SK-N-SH treated with all-trans-retinoic acid at 6 μM for 48 hours (cell line): ENCODE measurements around the gene CCL14.

ENCODE experiments used
- ATAC-seq: fragments of 200-7000 bp; cut with Tn5 transposase; 3 replicates; pipeline ENCODE4 v1.9.1; 2020; ENCODE audit warnings: mild to moderate bottlenecking, moderate library complexity
- ARNTL ChIP-seq: fragments of 450-650 bp; formaldehyde crosslinking; IDR thresholded peaks from 2 replicates; pipeline ENCODE4 v1.5.0; 2020; ENCODE audit warnings: low read depth, mild to moderate bottlenecking, moderate library complexity, borderline replicate concordance
- CSDC2 ChIP-seq: fragments of 250-450 bp; sonication (Bioruptor Pico); IDR thresholded peaks from 2 replicates; pipeline ENCODE4 v1.5.0; 2020; ENCODE audit warnings: mild to moderate bottlenecking, moderate library complexity
- OSR1 ChIP-seq: fragments of 250-450 bp; sonication (Bioruptor Pico); IDR thresholded peaks from 2 replicates; pipeline ENCODE4 v1.8.0; 2022; ENCODE audit warnings: moderate library complexity, mild to moderate bottlenecking, inconsistent platforms
- RARB ChIP-seq: fragments of 250-450 bp; sonication (Bioruptor Pico); IDR thresholded peaks from 2 replicates; pipeline ENCODE4 v1.8.0; 2021; ENCODE audit warnings: mild to moderate bottlenecking, moderate library complexity
- TOX ChIP-seq: fragments of 250-450 bp; sonication (Bioruptor Pico); IDR thresholded peaks from 2 replicates; pipeline ENCODE4 v1.8.0; 2021; ENCODE audit warnings: mild to moderate bottlenecking, moderate library complexity, borderline replicate concordance
- ZNF565 ChIP-seq: fragments of 450-650 bp; formaldehyde crosslinking; conservative IDR thresholded peaks from 2 replicates; pipeline ENCODE4 v1.5.0; 2020; ENCODE audit warnings: low read depth, mild to moderate bottlenecking, moderate library complexity
- TF ChIP-seq, protein P1 (sequence below): fragments of 250-450 bp; sonication (Bioruptor Pico); IDR thresholded peaks from 2 replicates; pipeline ENCODE4 v1.8.0; 2021; ENCODE audit warnings: low read depth, mild to moderate bottlenecking, moderate library complexity, borderline replicate concordance
- TF ChIP-seq, protein P2 (sequence below): fragments of 250-450 bp; sonication (Bioruptor Pico); IDR thresholded peaks from 2 replicates; pipeline ENCODE4 v1.5.1; 2020; ENCODE audit warnings: low read depth, mild to moderate bottlenecking, moderate library complexity

Gene CCL14

GRCh38 chr17:35934760-35935159 lies 51.8 kb downstream of the CCL14 start:
- ATAC-seq = no peak
- TF ChIP-seq TOX (CRISPR knock-in tag) = no peak
- TF ChIP-seq ZNF565 = no peak
- no peak for TF ChIP-seq CSDC2 (CRISPR knock-in tag)
- no peak for TF ChIP-seq RARB (CRISPR knock-in tag)
- TF ChIP-seq, protein P1, sequence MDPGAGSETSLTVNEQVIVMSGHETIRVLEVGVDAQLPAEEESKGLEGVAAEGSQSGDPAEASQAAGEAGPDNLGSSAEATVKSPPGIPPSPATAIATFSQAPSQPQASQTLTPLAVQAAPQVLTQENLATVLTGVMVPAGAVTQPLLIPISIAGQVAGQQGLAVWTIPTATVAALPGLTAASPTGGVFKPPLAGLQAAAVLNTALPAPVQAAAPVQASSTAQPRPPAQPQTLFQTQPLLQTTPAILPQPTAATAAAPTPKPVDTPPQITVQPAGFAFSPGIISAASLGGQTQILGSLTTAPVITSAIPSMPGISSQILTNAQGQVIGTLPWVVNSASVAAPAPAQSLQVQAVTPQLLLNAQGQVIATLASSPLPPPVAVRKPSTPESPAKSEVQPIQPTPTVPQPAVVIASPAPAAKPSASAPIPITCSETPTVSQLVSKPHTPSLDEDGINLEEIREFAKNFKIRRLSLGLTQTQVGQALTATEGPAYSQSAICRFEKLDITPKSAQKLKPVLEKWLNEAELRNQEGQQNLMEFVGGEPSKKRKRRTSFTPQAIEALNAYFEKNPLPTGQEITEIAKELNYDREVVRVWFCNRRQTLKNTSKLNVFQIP (CRISPR knock-in tag) = no peak
- TF ChIP-seq, protein P2, sequence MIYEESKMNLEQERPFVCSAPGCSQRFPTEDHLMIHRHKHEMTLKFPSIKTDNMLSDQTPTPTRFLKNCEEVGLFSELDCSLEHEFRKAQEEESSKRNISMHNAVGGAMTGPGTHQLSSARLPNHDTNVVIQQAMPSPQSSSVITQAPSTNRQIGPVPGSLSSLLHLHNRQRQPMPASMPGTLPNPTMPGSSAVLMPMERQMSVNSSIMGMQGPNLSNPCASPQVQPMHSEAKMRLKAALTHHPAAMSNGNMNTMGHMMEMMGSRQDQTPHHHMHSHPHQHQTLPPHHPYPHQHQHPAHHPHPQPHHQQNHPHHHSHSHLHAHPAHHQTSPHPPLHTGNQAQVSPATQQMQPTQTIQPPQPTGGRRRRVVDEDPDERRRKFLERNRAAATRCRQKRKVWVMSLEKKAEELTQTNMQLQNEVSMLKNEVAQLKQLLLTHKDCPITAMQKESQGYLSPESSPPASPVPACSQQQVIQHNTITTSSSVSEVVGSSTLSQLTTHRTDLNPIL (CRISPR knock-in tag) = no peak
- no peak for TF ChIP-seq OSR1 (CRISPR knock-in tag)
- no peak for TF ChIP-seq ARNTL
